ENCODE results near the gene RDX.

Gene RDX

GRCh38 chr11:110272919-110273318 lies 23.5 kb downstream of the RDX start:
- DNase-seq (ENCODE audit: extremely low read depth, low read depth) = no peak
- no peak for TF ChIP-seq CTCF (IDR thresholded peaks at IDR 0.05; ENCODE audit: low read depth, low read length, missing control alignments)
- no peak overlapping the region for H3K4me3 ChIP-seq (replicated peaks; ENCODE audit: low read depth, low read length)

GRCh38 chr11:110269996-110270395 lies 26.4 kb downstream of the RDX start:
- TF ChIP-seq CTCF (IDR thresholded peaks at IDR 0.05; ENCODE audit: low read depth, low read length, missing control alignments) = no peak

GRCh38 chr11:110268441-110268840 lies 28.0 kb downstream of the RDX start:
- no peak for TF ChIP-seq CTCF (IDR thresholded peaks at IDR 0.05; ENCODE audit: low read depth, low read length, missing control alignments)
- DNase-seq (ENCODE audit: extremely low read depth, low read depth) = no peak
- H3K4me3 ChIP-seq (replicated peaks; ENCODE audit: low read depth, low read length) = no peak overlapping the region

More at GRCh38 chr11:110269996-110270395, 26.4 kb downstream of the RDX start:
- no peak for DNase-seq (ENCODE audit: extremely low read depth, low read depth)
- no peak overlapping the region for H3K4me3 ChIP-seq (replicated peaks; ENCODE audit: low read depth, low read length)

GRCh38 chr11:110262072-110262403 lies 34.4 kb downstream of the RDX start:
- TF ChIP-seq CTCF (IDR thresholded peaks at IDR 0.05; ENCODE audit: low read depth, low read length, missing control alignments) = no peak
- DNase-seq (ENCODE audit: extremely low read depth, low read depth) = no peak

GRCh38 chr11:110261195-110262071 lies 35.0 kb downstream of the RDX start:
- TF ChIP-seq CTCF (IDR thresholded peaks at IDR 0.05; ENCODE audit: low read depth, low read length, missing control alignments) = no peak
- DNase-seq (ENCODE audit: extremely low read depth, low read depth) = no peak
- no peak overlapping the region for H3K4me3 ChIP-seq (replicated peaks; ENCODE audit: low read depth, low read length)

More at GRCh38 chr11:110262072-110262403, 34.4 kb downstream of the RDX start:
- no peak overlapping the region for H3K4me3 ChIP-seq (replicated peaks; ENCODE audit: low read depth, low read length)

- DNase-seq (ENCODE audit: extremely low read depth, low read depth) = no peak
- TF ChIP-seq CTCF (IDR thresholded peaks at IDR 0.05; ENCODE audit: low read depth, low read length, missing control alignments) = no peak
- H3K4me3 ChIP-seq (replicated peaks; ENCODE audit: low read depth, low read length) = no peak overlapping the region
Observed at GRCh38 chr11:110253525-110253924, 42.9 kb downstream of the RDX start.
